CD4-positive, alpha-beta T cell treated with Interleukin-6 at 100 ng/mL for 8 hours (primary cell): ENCODE results near the gene TMEM154.
"Not testable (repeated sequence)": the region's sequence is repeated elsewhere in the genome, so short reads cannot be mapped to it uniquely, and the experiment has no call there.

Experiments
- DNase-seq: peaks from one replicate; pipeline ENCODE4 v3.0.0-alpha.2; 2020; ENCODE audit warnings: mixed read lengths, low spot score

Gene TMEM154

GRCh38 chr4:152667781-152668180, 12.0 kb downstream of the TMEM154 start:
- no peak for DNase-seq

DNA sequence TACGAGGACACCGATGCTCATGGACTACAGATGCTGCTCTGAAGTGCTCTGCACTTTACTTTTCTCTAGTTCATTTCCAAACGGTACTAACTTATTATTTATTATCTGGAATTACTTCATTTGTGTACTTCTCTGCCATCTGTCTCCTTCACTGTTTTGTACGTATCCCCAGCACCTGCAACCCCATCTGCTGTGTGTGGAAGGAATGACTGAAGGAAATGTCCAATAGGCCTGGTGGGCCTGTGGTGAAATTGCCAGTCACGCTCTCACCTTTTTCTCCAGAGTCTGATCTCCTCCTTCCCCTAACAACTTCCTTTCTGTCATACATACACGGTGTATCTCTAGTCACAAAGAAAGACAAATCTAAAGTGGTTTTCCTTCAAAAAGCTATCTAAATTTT, 12.9 kb downstream of the TMEM154 start:
- DNase-seq = no peak

DNA sequence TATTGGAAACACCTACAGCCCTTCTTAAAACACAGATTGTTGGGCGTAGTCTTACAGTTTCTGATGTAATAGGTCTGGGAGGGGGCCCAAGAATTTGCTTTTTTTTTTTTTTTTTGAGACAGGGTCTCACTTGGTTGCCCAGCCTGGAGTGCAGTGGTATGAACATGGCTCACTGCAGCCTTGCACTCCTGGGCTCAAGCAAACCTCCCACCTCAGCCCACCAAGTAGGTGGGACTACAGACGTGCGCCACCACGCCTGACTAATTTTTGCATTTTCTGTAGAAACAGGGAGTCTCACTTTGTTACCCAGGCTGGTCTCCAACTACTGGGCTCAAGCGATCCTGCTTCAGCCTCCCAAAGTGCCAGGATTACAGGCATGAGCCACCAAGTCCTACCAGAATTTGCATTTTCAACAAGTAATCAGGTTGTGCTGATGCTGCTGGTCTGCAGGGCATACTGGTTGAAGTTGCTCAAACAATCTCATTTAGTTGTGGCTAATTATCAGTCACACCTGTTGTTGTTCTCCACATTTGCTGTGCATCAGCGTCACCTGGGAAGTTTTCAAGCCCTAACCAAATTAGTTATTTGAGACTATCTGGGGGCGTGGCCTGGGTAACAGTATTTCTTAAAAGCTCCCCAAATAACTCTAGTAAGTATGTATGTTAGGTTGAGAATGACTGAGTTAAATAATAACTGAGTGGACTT, 14.0 kb downstream of the TMEM154 start:
- no peak for DNase-seq

- not testable (repeated sequence) for DNase-seq
These were observed 15.8 kb downstream of the TMEM154 start for GRCh38 chr4:152664067-152664378.

GRCh38 chr4:152663203-152664066, 16.4 kb downstream of the TMEM154 start:
- DNase-seq = no peak

DNA sequence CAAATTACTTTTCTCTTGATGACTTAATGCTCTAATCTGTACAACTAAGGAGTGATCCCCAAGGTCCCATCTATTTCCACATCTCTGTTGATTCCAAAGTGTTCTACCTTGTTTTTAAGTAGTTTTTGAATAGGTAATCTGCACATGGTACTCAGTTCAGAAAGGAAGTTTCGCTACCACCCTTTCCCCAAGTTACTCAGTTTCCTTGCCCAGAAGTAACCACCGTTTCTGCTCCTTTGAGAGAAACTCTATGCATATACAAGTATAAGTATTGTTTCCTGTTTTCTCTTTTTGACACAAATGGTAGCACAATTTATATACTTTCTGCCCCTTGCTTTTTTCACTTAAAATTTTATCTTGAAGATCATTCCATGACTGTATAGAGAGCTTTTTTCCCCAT, 18.1 kb downstream of the TMEM154 start:
- no peak for DNase-seq

- DNase-seq = no peak
These were observed 19.3 kb downstream of the TMEM154 start for GRCh38 chr4:152660526-152660925.

GRCh38 chr4:152659806-152660205, 20.0 kb downstream of the TMEM154 start:
- DNase-seq = no peak

- DNase-seq = no peak
These were observed 22.1 kb downstream of the TMEM154 start for GRCh38 chr4:152657657-152658056.

DNA sequence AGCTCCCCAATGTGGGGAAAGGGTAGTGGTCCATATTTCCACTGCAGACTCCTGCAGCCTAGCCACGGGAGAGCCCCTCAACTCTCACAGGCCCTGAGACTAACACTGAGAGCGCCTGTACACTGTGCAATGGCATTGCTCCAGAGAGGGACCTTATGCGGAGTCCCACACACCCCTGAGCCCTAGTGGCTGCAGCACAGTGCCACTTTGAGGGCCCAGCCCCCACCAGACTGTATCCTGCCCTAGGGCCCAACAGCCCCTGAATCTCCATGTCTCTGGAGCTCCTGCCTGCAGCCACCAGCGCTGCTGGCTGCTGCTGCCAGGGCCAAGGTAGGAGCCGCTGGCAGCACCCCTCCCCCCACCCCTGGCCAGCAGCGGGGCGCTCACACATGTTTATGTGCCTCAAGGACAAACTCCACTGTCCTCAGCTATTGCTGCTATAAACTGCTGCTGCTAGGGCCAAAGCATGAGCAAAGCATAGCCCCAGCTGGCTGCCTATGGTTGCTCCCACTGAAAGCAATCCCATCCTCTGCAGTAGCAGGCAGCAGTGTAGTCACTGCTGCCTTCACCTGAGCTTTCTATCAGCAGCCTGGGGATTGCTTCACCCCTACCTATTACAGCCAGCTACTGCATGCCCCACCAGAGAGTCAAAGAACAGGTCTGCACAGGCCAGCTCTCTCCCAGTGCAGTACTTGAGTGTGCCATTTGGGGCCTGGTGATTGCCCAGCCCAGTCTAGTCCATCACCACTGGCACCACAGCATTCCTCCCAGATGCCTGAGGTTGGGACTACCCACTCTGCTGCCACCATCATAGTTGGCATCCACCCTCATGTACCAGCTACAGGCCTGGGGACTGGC, 24.3 kb downstream of the TMEM154 start:
- no peak for DNase-seq

- no peak for DNase-seq
These were observed 27.7 kb downstream of the TMEM154 start for GRCh38 chr4:152652102-152652501.

- no peak for DNase-seq
These were observed 28.2 kb downstream of the TMEM154 start for GRCh38 chr4:152651473-152652060.

DNA sequence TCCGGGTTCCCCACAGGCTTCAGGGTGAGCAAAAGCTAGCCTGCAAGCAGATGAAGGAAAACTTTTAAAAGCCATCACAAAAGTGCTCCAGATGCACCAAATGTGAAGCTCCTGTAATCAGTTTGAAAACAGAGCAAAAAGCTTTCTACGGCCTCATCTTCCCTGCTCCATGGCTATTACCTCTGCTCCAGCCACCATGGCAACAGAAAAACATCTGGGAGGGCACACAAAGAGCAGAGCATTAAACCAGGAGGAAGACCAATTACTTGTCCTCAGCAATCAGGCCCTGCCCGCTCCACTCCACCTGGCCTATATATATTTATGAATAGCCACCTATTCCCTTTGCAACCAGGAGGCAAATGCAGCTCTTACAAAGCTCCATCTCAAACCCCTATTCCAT, 33.6 kb downstream of the TMEM154 start:
- DNase-seq = no peak

DNA sequence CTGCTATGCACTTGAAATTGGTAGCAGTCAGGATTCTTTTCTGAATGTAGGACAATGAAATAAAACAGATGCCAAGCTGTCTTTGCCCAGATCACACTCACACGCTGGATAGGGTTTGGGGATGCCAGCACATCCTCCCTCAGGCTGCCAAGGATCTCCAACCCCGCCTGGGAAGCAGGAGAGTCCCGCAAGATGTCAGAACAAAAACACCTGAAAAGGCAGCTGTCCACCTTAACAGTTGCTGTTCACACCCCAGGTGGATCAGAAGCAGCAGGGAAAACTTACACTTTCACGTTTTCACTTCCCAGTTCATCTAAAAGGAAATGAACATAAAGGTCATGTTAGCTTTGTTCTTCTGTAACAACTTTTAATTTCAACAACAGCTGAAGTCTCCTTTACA, 35.7 kb downstream of the TMEM154 start:
- DNase-seq = no peak

DNA sequence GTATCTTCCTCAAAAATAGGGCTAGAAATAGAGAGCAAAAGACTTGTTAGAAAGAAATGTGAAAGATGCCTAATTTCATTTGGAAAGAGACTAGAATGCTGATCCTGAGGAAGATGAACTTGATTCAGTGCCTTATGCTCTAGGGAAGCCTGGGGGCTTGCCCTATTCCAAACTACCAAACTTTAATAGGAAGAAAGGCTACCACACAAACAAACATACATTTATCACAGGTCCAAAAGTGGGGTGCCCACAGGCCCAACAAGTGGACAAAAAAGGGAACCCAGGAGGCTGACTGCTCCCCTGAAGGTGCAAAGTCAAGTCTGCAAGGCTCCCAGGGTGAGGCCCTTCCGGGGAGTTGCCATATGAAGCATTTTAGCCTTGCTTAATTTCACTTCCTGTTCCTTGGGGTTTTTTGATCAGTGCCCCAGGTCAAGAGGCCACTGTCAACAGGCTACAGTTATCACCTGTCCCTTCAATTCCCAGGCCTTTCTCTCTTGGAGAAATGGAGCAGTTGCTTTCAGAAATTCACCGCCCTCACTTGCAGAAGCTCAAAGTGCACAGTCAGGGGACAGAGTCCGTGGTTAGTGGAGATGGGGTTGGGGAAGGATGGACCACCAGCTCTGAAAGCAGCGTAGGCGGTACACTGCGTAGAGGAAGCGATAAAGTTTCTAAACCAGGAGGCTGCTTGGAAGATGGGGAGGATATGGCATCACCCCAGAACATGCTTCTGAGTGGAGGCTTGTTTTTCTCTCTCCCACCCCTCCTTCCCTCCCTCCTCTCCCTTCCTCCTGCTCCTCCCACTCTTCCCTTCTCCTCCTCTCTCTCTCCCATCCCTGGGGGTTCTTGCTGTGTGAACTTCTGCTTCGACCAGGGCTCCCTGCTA, 36.4 kb downstream of the TMEM154 start:
- peak; percentile 21 for DNase-seq

- DNase-seq = peak; percentile 7
These were observed 39.5 kb downstream of the TMEM154 start for GRCh38 chr4:152640058-152640921.

- no peak for DNase-seq
These were observed 43.9 kb downstream of the TMEM154 start for GRCh38 chr4:152635851-152636250.

DNA sequence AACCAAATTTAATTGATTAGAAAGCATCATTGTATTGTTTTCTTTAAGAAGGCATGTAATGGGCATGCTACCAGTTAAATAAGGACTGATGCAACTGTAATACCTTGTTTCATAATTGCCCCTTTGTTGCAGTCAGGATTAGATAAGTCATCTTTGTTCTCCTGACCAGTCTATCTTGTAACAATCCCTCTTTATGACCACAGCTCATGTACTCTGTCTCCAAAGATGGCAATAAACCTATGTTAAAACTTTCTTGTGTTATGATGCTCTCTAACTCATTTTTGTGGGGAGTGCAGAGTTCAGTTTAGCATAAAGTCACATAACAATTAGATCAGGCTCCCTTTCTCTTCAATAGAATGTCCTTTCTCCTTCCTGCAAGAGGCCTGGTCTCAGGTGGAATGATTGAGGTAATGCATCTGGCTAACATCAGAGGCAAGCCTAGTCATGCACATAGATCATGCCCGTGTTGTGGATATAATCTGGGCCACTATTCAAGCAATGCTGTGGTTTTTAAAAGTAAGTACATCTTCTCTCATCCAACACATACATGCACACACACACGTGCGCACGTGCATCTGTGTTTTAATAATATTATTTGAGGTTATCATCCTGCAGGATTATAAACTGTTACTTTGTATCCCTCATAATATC, 45.6 kb downstream of the TMEM154 start:
- no peak for DNase-seq

DNA sequence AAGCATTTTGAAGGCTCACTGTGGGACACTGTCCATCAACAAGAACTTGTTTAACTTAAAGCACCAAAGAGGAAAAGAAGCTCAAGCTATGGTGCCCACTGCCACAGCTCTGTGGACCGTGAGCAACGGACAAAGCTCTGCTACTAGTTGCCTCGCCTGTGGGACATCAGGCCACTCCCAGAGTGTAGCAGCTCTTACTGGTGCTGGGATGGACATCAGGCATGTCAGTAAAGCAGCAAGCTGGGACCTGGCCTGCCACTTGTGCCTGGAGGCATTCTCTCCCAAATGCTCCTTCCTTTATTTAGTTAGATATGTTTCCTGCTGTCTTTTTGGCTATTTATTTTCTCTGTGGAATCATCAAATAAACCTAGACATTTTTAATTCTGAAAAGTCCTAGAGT, 46.7 kb downstream of the TMEM154 start:
- DNase-seq = no peak

- DNase-seq = no peak
These were observed 49.5 kb downstream of the TMEM154 start for GRCh38 chr4:152630324-152630723.
